ENCODE measurements around the gene TET2.
"Not testable (repeated sequence)": the region's sequence is repeated elsewhere in the genome, so short reads cannot be mapped to it uniquely, and the experiment has no call there.

Gene TET2

GRCh38 chr4:105283501-105283900 lies 136.8 kb downstream of the TET2 start:
- no peak overlapping the region for H3K4me3 ChIP-seq (ENCODE audit: control insufficient read depth, low read depth, low read length)
- no peak for DNase-seq (ENCODE audit: low read depth)
- TF ChIP-seq, protein P1, sequence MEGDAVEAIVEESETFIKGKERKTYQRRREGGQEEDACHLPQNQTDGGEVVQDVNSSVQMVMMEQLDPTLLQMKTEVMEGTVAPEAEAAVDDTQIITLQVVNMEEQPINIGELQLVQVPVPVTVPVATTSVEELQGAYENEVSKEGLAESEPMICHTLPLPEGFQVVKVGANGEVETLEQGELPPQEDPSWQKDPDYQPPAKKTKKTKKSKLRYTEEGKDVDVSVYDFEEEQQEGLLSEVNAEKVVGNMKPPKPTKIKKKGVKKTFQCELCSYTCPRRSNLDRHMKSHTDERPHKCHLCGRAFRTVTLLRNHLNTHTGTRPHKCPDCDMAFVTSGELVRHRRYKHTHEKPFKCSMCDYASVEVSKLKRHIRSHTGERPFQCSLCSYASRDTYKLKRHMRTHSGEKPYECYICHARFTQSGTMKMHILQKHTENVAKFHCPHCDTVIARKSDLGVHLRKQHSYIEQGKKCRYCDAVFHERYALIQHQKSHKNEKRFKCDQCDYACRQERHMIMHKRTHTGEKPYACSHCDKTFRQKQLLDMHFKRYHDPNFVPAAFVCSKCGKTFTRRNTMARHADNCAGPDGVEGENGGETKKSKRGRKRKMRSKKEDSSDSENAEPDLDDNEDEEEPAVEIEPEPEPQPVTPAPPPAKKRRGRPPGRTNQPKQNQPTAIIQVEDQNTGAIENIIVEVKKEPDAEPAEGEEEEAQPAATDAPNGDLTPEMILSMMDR (IDR thresholded peaks at IDR 0.05; ENCODE audit: control insufficient read depth, insufficient read depth, low read depth, low read length, missing control alignments), result no peak

DNA sequence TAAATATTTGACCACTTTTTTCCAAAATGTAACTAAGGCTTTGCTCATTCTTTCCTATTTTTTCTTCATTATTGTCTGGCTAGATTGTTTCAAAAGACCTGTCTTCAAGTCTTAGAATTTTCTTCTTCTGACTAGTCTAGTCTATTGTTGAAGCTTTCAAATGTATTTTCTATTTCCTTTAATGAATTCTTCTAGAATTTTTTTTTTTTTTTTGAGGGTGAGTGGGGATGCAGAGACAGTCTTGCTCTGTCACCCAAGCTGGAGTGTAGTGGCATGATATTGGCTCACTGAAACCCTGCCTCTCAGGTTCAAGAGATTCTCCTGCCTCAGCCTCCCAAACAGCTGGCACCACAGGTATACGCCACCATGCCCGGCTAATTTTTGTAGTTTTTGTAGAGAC lies 141.4 kb downstream of the TET2 start:
- no peak overlapping the region for H3K4me3 ChIP-seq (ENCODE audit: control insufficient read depth, low read depth, low read length)
- TF ChIP-seq, protein P1 (IDR thresholded peaks at IDR 0.05; ENCODE audit: control insufficient read depth, insufficient read depth, low read depth, low read length, missing control alignments), result no peak
- no peak for DNase-seq (ENCODE audit: low read depth)

GRCh38 chr4:105291925-105292324 lies 145.2 kb downstream of the TET2 start:
- no peak overlapping the region for H3K4me3 ChIP-seq (ENCODE audit: control insufficient read depth, low read depth, low read length)
- TF ChIP-seq, protein P1 (IDR thresholded peaks at IDR 0.05; ENCODE audit: control insufficient read depth, insufficient read depth, low read depth, low read length, missing control alignments), result no peak
- no peak for DNase-seq (ENCODE audit: low read depth)

DNA sequence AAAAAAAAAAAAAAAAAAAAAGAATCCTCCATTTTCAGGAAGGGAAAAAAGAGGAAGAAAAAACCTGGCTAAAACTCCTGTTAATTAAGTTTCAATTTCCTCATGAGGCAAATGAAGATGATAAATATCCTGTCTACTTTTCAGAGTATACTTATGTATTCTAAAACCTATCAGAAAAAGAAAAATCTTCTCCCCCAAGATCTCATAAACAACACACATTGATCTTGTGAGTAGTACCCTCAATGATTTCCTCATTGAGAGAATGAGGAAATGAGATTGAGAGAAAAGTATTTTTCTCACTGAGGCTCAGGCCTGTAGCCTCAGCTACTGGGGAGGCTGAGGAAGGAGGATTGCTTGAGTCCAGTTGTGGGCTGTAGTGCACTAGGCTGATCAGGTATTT lies 146.7 kb downstream of the TET2 start:
- TF ChIP-seq, protein P1 (IDR thresholded peaks at IDR 0.05; ENCODE audit: control insufficient read depth, insufficient read depth, low read depth, low read length, missing control alignments), result no peak
- DNase-seq (ENCODE audit: low read depth), result no peak
- H3K4me3 ChIP-seq (ENCODE audit: control insufficient read depth, low read depth, low read length), result no peak overlapping the region

GRCh38 chr4:105296672-105297071 lies 150.0 kb downstream of the TET2 start:
- TF ChIP-seq, protein P1 (IDR thresholded peaks at IDR 0.05; ENCODE audit: control insufficient read depth, insufficient read depth, low read depth, low read length, missing control alignments), result no peak
- DNase-seq (ENCODE audit: low read depth), result no peak
- H3K4me3 ChIP-seq (ENCODE audit: control insufficient read depth, low read depth, low read length), result no peak overlapping the region

GRCh38 chr4:105299027-105299426 lies 152.4 kb downstream of the TET2 start:
- DNase-seq (ENCODE audit: low read depth), result not testable (repeated sequence)

GRCh38 chr4:105304085-105304484 lies 157.4 kb downstream of the TET2 start:
- no peak for DNase-seq (ENCODE audit: low read depth)

More at GRCh38 chr4:105299027-105299426, 152.4 kb downstream of the TET2 start:
- H3K4me3 ChIP-seq (ENCODE audit: control insufficient read depth, low read depth, low read length), result not testable (repeated sequence)

More at GRCh38 chr4:105304085-105304484, 157.4 kb downstream of the TET2 start:
- no peak overlapping the region for H3K4me3 ChIP-seq (ENCODE audit: control insufficient read depth, low read depth, low read length)
- TF ChIP-seq, protein P1 (IDR thresholded peaks at IDR 0.05; ENCODE audit: control insufficient read depth, insufficient read depth, low read depth, low read length, missing control alignments), result no peak

Data from AG09309 (cell line).